Testis (tissue), 3 donors: Measurements from ENCODE around the gene INTS11. TPM values are rescaled to one million over a fixed set of nuclear protein-coding genes. Genes with fewer than 3 reads are reported as not detected.
"Not testable (repeated sequence)": the region's sequence is repeated elsewhere in the genome, so short reads cannot be mapped to it uniquely, and the experiment has no call there.

Experiments
- DNase-seq: peaks from one replicate; pipeline ENCODE4 v3.0.0-alpha.2; 2019
- H3K27ac ChIP-seq, 2 donors: fragments of 200-600 bp; sonication (generic); one replicate each; pipeline ENCODE4 v1.5.1; 2019
- H3K27me3 ChIP-seq: fragments of 200-600 bp; sonication (generic); one replicate; pipeline ENCODE4 v1.5.1; 2019
- H3K36me3 ChIP-seq: fragments of 200-600 bp; sonication (generic); one replicate; pipeline ENCODE4 v1.5.1; 2017; ENCODE audit warnings: low read depth; ENCODE audit errors: missing control alignments
- H3K4me1 ChIP-seq: fragments of 200-600 bp; sonication (generic); one replicate; pipeline ENCODE4 v1.5.1; 2019
- H3K4me3 ChIP-seq, 2 donors: fragments of 200-600 bp; sonication (generic); one replicate each; pipeline ENCODE4 v1.5.1; 2017 to 2019
- H3K9me3 ChIP-seq: fragments of 200-600 bp; sonication (generic); one replicate; pipeline ENCODE4 v1.5.1; 2017
- POLR2A ChIP-seq: fragments of 450-650 bp; IDR thresholded peaks from one replicate; pipeline ENCODE4 v1.6.1; 2017; ENCODE audit warnings: antibody characterized with exemption, mild to moderate bottlenecking, moderate library complexity
- WGBS, 2 donors: methylation state at CpG; one replicate each; pipeline ENCODE4 v1.1.5; 2018; 5-methylcytosine and 5-hydroxymethylcytosine counted together
- intact Hi-C: fragments of 100-400 bp; cut with DNase I; formaldehyde crosslinking; loops from one replicate; pipeline ENCODE4 v1.15.1; 2023; ENCODE audit warnings: low total_unique reads
- polyA plus RNA-seq: library from polyadenylated mRNA; stranded (reverse); fragments of 350-450 nt; fragmentation: Illumina TruSeq; extraction: RNeasy Lipid Tissue Mini Kit (QIAGEN cat#74804); gene quantifications from one replicate; pipeline ENCODE4 v1.2.3, GENCODE V29; 2014; ENCODE audit warnings: low read depth, low replicate concordance; ENCODE audit not compliant: insufficient read depth
- total RNA-seq, 2 donors: library from RNA; depleted of rRNA; stranded (reverse); fragments of >200 nt; gene quantifications; one replicate each; pipeline ENCODE4 v1.2.3, GENCODE V29; 2016
- TF ChIP-seq, protein P1 (sequence below), 3 experiments: fragments of 450-650 bp in 2 of 3; fragments of 200-600 bp in 1 of 3; sonication (generic) in 1 of 3; IDR thresholded peaks; one replicate each; pipeline ENCODE4 v1.5.1; 2016 to 2019; ENCODE audit warnings: antibody characterized with exemption in 3 of 3, mild to moderate bottlenecking in 2 of 3, moderate library complexity in 1 of 3

The INTS11 gene
- total and polyA plus RNA-seq, 3 donors from 2014 or later = 213 to 232 (median 220) TPM

DNA sequence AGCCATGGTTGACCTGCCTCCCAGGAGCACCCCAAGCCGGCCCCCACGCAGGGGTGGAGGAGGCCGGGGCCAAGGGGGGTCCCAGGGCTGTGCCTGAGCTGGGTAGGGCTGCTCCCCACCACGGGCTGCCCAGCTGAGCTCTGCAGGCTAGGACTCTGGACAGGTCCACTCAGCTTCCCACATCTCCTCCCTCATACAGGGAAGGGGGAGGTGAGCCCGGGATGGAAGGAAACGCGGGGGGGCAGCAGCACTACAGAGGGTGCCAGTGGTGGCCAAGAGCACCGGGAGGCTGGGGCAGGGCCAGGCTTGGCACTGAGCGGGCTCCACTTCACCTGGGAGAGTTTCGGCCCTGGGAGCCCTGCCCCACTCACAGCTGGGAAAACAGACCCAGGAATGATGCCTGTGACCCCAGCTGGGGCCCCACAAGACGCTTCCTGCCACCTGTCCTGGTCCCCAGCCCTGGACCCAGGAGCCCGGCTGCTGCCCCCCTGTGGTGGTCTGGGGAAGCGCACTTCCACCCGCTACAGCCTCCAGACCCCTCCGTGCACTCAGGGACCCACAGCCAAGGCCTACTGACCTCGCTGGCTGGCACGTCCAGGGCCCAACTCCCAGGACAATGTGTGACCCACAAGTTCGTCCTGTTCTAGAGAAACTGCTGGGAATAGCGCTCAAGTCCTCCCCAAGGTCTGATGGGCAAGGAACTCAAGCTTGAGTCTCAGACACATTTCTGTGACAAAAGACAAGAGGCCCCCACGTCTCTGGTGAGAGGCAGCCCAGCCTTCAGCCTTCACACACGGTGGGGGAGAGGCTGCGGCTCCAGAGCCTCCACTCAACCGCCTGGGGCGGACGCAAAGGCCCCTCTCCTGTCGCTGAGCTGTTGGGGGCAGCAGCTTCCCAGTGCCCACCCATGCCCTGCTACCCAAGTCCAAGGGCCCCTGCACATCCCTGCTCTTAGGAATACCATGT lies 47.6 kb upstream of the INTS11 start:
- DNase-seq = peak; percentile 72
- Histone ChIP-seq H3K36me3 (no peaks in the 10 kb centered on the region), H3K9me3 (no peaks in the 10 kb centered on the region), H3K27me3 (no peaks in the 10 kb centered on the region), H3K4me1 (peaks cover 28% of the 10 kb centered on the region), H3K4me3 (no peak overlapping the region), H3K27ac (no peak overlapping the region)
- WGBS, 2 donors = 45 to 51% methylated on average over 11 to 26 of the region's 26 CpGs
- TF ChIP-seq POLR2A = no peak
- TF ChIP-seq, protein P1, sequence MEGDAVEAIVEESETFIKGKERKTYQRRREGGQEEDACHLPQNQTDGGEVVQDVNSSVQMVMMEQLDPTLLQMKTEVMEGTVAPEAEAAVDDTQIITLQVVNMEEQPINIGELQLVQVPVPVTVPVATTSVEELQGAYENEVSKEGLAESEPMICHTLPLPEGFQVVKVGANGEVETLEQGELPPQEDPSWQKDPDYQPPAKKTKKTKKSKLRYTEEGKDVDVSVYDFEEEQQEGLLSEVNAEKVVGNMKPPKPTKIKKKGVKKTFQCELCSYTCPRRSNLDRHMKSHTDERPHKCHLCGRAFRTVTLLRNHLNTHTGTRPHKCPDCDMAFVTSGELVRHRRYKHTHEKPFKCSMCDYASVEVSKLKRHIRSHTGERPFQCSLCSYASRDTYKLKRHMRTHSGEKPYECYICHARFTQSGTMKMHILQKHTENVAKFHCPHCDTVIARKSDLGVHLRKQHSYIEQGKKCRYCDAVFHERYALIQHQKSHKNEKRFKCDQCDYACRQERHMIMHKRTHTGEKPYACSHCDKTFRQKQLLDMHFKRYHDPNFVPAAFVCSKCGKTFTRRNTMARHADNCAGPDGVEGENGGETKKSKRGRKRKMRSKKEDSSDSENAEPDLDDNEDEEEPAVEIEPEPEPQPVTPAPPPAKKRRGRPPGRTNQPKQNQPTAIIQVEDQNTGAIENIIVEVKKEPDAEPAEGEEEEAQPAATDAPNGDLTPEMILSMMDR (IDR thresholded peaks at IDR 0.05) = peak; percentile 76 to 98 (median 83)
- intact Hi-C loops = no loop called here

DNA sequence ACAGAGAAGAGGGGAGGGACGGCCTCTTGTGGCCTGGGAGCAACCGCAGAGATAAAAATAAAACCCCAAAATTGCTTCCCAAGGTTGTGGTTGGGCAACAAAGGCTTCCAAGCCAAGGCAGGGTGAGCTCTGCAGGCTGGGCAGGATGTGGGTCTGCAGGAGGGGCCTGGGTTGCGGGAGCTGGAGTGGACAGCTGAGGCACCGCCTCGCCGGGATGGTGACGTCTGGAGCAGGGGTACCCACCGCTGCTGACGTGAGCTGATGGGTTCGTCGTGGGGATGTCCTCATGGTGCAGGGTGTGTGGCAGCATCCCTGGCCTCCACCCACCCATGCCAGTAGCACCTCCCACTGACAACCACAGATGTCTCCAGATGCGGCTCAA lies 46.9 kb upstream of the INTS11 start:
- Histone ChIP-seq H3K36me3 (no peaks in the 10 kb centered on the region), H3K27me3 (no peaks in the 10 kb centered on the region), H3K9me3 (no peaks in the 10 kb centered on the region), H3K4me3 (no peak overlapping the region), H3K27ac (no peak overlapping the region), H3K4me1 (peaks cover 28% of the 10 kb centered on the region)
- no peak for DNase-seq
- TF ChIP-seq, protein P1 (IDR thresholded peaks at IDR 0.05) = no peak
- no peak for TF ChIP-seq POLR2A
- 56 to 57% methylated on average over 8 to 12 of the region's 12 CpGs for WGBS, 2 donors
- intact Hi-C loops = no loop called here

GRCh38 chr1:1370771-1371300 lies 46.4 kb upstream of the INTS11 start:
- no peaks in the 10 kb centered on the region for H3K36me3 ChIP-seq
- H3K4me3 ChIP-seq = no peak overlapping the region
- H3K4me1 ChIP-seq = peaks cover 24% of the 10 kb centered on the region
- intact Hi-C loops = no loop called here
- WGBS, 2 donors = 85 to 88% methylated on average over 9 to 16 of the region's 16 CpGs
- TF ChIP-seq POLR2A = no peak
- TF ChIP-seq, protein P1 (IDR thresholded peaks at IDR 0.05) = no peak
- H3K9me3 ChIP-seq = no peaks in the 10 kb centered on the region
- H3K27ac ChIP-seq = no peak overlapping the region
- no peak for DNase-seq
- H3K27me3 ChIP-seq = no peaks in the 10 kb centered on the region

DNA sequence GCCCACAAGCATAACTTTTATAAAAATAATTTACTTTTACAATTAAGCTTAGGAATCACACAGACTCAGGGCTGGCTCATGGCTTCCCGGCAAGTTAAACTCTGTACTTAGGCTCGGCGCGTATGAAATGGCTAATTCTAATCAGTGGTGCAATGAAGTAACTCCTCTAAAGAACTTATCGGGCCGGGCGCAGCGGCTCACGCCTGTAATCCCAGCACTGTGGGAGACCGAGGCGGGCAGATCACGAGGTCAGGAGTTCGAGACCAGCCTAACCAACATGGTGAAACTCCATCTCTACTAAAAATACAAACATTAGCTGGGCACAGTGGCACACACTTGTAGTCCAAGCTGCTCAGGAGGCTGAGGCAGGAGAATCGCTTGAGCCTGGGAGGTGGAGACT lies 45.6 kb upstream of the INTS11 start:
- DNase-seq, H3K27me3 ChIP-seq, H3K27ac ChIP-seq, H3K9me3 ChIP-seq, H3K4me3 ChIP-seq, intact Hi-C loops, H3K36me3 ChIP-seq: not testable (repeated sequence)
- peaks cover 23% of the 10 kb centered on the region for H3K4me1 ChIP-seq
- WGBS, 2 donors = 85 to 95% methylated on average over 14 of the region's 14 CpGs

DNA sequence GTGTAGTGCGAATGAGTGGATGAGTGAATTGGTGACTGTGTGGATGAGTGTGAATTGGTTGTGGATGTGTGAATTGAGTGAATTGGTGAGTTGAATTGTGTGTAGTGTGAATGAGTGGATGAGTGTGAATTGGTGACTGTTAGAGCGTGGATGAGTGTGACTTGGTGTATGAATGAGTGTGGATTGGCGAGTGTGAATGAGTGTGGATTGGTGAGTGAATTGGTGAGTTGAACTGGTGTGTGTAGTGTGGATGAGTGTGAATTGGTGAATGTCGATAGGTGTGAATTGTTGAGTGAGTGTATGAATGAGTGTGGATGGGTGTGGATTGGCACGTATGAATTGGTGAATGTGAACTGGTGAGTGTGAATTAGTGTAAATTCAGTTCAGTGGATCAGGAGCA lies 42.9 kb upstream of the INTS11 start:
- Histone ChIP-seq H3K36me3 (no peaks in the 10 kb centered on the region), H3K4me1 (peaks cover 11% of the 10 kb centered on the region), H3K4me3 (no peak overlapping the region), H3K27me3 (no peaks in the 10 kb centered on the region), H3K9me3 (no peaks in the 10 kb centered on the region), H3K27ac (no peak overlapping the region)
- no peak for DNase-seq
- 78 to 81% methylated on average over 5 of the region's 5 CpGs for WGBS, 2 donors
- intact Hi-C loops = no loop called here
- TF ChIP-seq, protein P1 (IDR thresholded peaks at IDR 0.05) = no peak
- TF ChIP-seq POLR2A = no peak
